Activated naive CD4-positive, alpha-beta T cell treated with anti-CD3 and anti-CD28 coated beads, Interleukin-2, amount 50 U/mL, for 16 hours (primary cell): Measurements from ENCODE around the gene METAP2.

Experiments used
- DNase-seq: peaks from one replicate; pipeline ENCODE4 v3.0.0-alpha.2; 2020

METAP2 gene

DNA sequence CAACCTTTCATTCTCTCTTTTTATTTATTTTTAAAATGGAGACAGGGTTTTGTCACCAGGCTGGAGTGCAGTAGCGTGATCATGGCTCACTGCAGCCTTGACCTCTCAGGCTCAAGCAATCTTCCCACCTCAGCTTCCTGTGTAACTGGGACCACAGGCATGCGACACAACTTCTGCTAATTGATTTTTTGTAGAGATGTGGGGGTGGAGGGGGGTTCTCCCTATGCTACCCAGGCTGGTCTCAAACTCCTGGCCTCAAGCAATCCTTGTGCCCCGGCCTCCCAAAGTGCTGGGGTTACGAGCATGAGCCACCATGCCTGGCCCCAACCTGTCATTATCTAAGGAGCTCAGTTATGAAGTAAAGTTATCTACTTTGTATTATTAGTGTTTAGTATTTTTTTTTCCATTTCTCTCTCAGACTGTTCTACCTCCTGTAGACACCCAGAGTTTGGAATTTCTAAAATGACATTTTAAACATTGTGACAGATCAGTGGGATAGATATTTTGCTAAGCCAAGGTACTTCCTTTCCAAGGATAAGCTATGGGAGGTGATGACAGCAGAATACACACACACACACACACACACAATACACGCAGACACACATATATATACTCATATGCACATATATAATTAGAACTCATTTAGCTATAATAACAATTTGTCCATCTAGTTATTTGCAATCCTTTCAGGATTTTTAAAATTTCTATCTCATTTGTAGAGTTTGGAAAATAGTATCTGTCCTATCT, 79.4 kb downstream of the METAP2 start:
- DNase-seq, result no peak

GRCh38 chr12:95554532-95555071, 80.7 kb downstream of the METAP2 start:
- no peak for DNase-seq

GRCh38 chr12:95557625-95558024, 83.7 kb downstream of the METAP2 start:
- no peak for DNase-seq
